Lower lobe of right lung (tissue), 2 donors: Measurements from ENCODE around the gene IGFBP5. TPM values are rescaled to one million over a fixed set of nuclear protein-coding genes. Genes with fewer than 3 reads are reported as not detected.

Experiments used
- ATAC-seq, 2 donors: fragments of 200-7000 bp; cut with Tn5 transposase; one replicate each; pipeline ENCODE4 v1.9.1; 2020 to 2022; ENCODE audit warnings: mild to moderate bottlenecking in 2 of 2, moderate library complexity in 2 of 2
- DNase-seq: peaks from one replicate; pipeline ENCODE4 v3.0.0-alpha.2; 2020
- H3K27ac ChIP-seq: fragments of 200-600 bp; one replicate; pipeline ENCODE4 v1.8.0; 2022
- H3K27me3 ChIP-seq: fragments of 200-600 bp; one replicate; pipeline ENCODE4 v1.8.0; 2022; ENCODE audit warnings: low read depth
- H3K36me3 ChIP-seq: fragments of 200-600 bp; one replicate; pipeline ENCODE4 v1.8.0; 2022; ENCODE audit warnings: mild to moderate bottlenecking
- H3K4me1 ChIP-seq: fragments of 200-600 bp; one replicate; pipeline ENCODE4 v1.8.0; 2022
- H3K4me3 ChIP-seq: fragments of 200-600 bp; one replicate; pipeline ENCODE4 v1.8.0; 2022; ENCODE audit warnings: mild to moderate bottlenecking
- H3K9me3 ChIP-seq: fragments of 200-600 bp; one replicate; pipeline ENCODE4 v1.8.0; 2022
- CTCF ChIP-seq: fragments of 200-600 bp; IDR thresholded peaks from one replicate; pipeline ENCODE4 v1.8.0; 2022; ENCODE audit warnings: antibody characterized with exemption, mild to moderate bottlenecking
- intact Hi-C: fragments of 100-400 bp; cut with DNase I; formaldehyde crosslinking; loops from one replicate; pipeline ENCODE4 v1.11.0; 2022
- total RNA-seq: library from RNA; stranded (reverse); fragmentation: NEBNext Ultra II Directional; extraction: Animal tissue kit (Norgen Biotek cat#: 25700); gene quantifications from one replicate; pipeline ENCODE4 v1.2.1, GENCODE V29; 2021
- donor health status: DM: no; HTN: yes; CAD: no; lungs with severe emphysema.

The IGFBP5 gene
- total RNA-seq, 1 donor from 2014 or later = 145 TPM

GRCh38 chr2:216689397-216689796 is 6.0 kb downstream of the IGFBP5 start:
- peaks cover 40% of the 10 kb centered on the region for H3K4me1 ChIP-seq
- no peak overlapping the region for H3K4me3 ChIP-seq
- no peak for ATAC-seq
- peaks cover 22% of the 10 kb centered on the region for H3K27me3 ChIP-seq
- no peak overlapping the region for H3K27ac ChIP-seq
- no peak for TF ChIP-seq CTCF
- no peak for DNase-seq
- H3K9me3 ChIP-seq = no peaks in the 10 kb centered on the region
- no peaks in the 10 kb centered on the region for H3K36me3 ChIP-seq
- intact Hi-C loops = no loop called here

GRCh38 chr2:216688731-216689340 is 6.5 kb downstream of the IGFBP5 start:
- intact Hi-C loops = no loop called here

GRCh38 chr2:216687646-216688045 is 7.7 kb downstream of the IGFBP5 start:
- TF ChIP-seq CTCF = no peak
- peaks cover 12% of the 10 kb centered on the region for H3K27me3 ChIP-seq
- H3K27ac ChIP-seq = no peak overlapping the region
- DNase-seq = no peak
- intact Hi-C loops = no loop called here
- H3K9me3 ChIP-seq = no peaks in the 10 kb centered on the region
- H3K4me1 ChIP-seq = peaks cover 42% of the 10 kb centered on the region
- H3K36me3 ChIP-seq = no peaks in the 10 kb centered on the region
- H3K4me3 ChIP-seq = no peak overlapping the region
- no peak for ATAC-seq

More at GRCh38 chr2:216688731-216689340, 6.5 kb downstream of the IGFBP5 start:
- Histone ChIP-seq H3K4me3 (no peak overlapping the region), H3K27ac (no peak overlapping the region), H3K9me3 (no peaks in the 10 kb centered on the region), H3K27me3 (peaks cover 16% of the 10 kb centered on the region), H3K4me1 (peaks cover 39% of the 10 kb centered on the region), H3K36me3 (no peaks in the 10 kb centered on the region)
- no peak for TF ChIP-seq CTCF
- no peak for DNase-seq
- no peak for ATAC-seq

GRCh38 chr2:216687111-216687510 is 8.2 kb downstream of the IGFBP5 start:
- Histone ChIP-seq H3K4me1 (peaks cover 44% of the 10 kb centered on the region), H3K27me3 (peaks cover 9% of the 10 kb centered on the region), H3K4me3 (no peak overlapping the region), H3K27ac (no peak overlapping the region), H3K9me3 (no peaks in the 10 kb centered on the region), H3K36me3 (no peaks in the 10 kb centered on the region)
- no peak for TF ChIP-seq CTCF
- no peak for DNase-seq
- intact Hi-C loops = no loop called here
- ATAC-seq = no peak

GRCh38 chr2:216685327-216685875 is 9.9 kb downstream of the IGFBP5 start:
- Histone ChIP-seq H3K9me3 (no peaks in the 10 kb centered on the region), H3K27me3 (peaks cover 6% of the 10 kb centered on the region), H3K36me3 (no peaks in the 10 kb centered on the region), H3K4me1 (peaks cover 48% of the 10 kb centered on the region), H3K27ac (no peak overlapping the region), H3K4me3 (no peak overlapping the region)
- no peak for ATAC-seq
- intact Hi-C loops = no loop called here
- no peak for DNase-seq
- no peak for TF ChIP-seq CTCF
